ENCODE measurements around the gene ZNF324. TPM values are rescaled to one million over a fixed set of nuclear protein-coding genes. Genes with fewer than 3 reads are reported as not detected.

The ZNF324 gene
- total and polyA plus RNA-seq, 2 of the 4 experiments (the other 2 are of a cell fraction) = 6.0 to 6.6 TPM

- Histone ChIP-seq H3K4me2 (ENCODE audit: low read depth, low read length) (peak overlapping the region; percentile 90), H3K14ac (replicated peaks; ENCODE audit: low read depth, low read length) (peak overlapping the region; percentile 53), H2BK5ac (ENCODE audit: low read depth, low read length, poor library complexity, severe bottlenecking) (peak overlapping the region; percentile 15), H4K91ac (ENCODE audit: insufficient read depth, low read depth, low read length) (peak overlapping the region; percentile 56), H3K27ac (ENCODE audit: insufficient read depth, low read length) (peak overlapping the region; percentile 73), H2BK20ac (ENCODE audit: low read depth, low read length) (no peak overlapping the region), H3K4me3 (ENCODE audit: insufficient read depth, low read depth, low read length) (peak overlapping the region; percentile 53), H2AK5ac (ENCODE audit: low read depth, low read length) (peak overlapping the region; percentile 46; the same call in 1 of the 2 replicates), H3K4ac (ENCODE audit: low read depth, low read length) (peak overlapping the region; percentile 67), H3K18ac (ENCODE audit: low read depth, low read length) (peak overlapping the region; percentile 21; the same call in 1 of the 2 replicates), H4K8ac (ENCODE audit: low read depth in 2 of 2, low read length in 2 of 2) (peak overlapping the region; percentile 91 to 99), H3K36me3 (ENCODE audit: control insufficient read depth, insufficient read depth, low read length) (no peaks in the 10 kb centered on the region), H3K23ac (ENCODE audit: low read depth, low read length) (peak overlapping the region; percentile 14; the same call in 1 of the 2 replicates), H3K4me1 (ENCODE audit: control insufficient read depth, insufficient read depth, low read length) (peaks cover 4% of the 10 kb centered on the region; the same call in 1 of the 2 replicates), H2BK120ac (ENCODE audit: low read depth, low read length) (peak overlapping the region; percentile 7; the same call in 1 of the 2 replicates), H3K56ac (ENCODE audit: extremely low read depth, insufficient read depth, low read length) (0 out of 2 replicates have a peak overlapping the region, but pooled peaks have one; percentile 41), H3K27me3 (ENCODE audit: control insufficient read depth, insufficient read depth, low read length) (no peaks in the 10 kb centered on the region), H3K9ac (ENCODE audit: low read depth, low read length) (peak overlapping the region; percentile 79), H3K9me1 (ENCODE audit: insufficient read depth, low read length) (peaks cover 14% of the 10 kb centered on the region), H2BK15ac (ENCODE audit: low read depth, low read length) (no peak overlapping the region), H4K5ac (ENCODE audit: low read depth, low read length) (peak overlapping the region; percentile 73), H2AK9ac (replicated peaks; ENCODE audit: low read depth, low read length, poor library complexity) (peak overlapping the region; percentile 74), H4K20me1 (ENCODE audit: insufficient read depth, low read length) (no peaks in the 10 kb centered on the region), H3K9me3 (ENCODE audit: control insufficient read depth, insufficient read depth, low read length) (no peaks in the 10 kb centered on the region), H3K79me1 (ENCODE audit: low read depth in 1 of 2, low read length in 2 of 2) (peaks cover 6 to 11% of the 10 kb centered on the region in 2 experiments), H2AFZ (replicated peaks; ENCODE audit: low read length, poor library complexity) (peak overlapping the region; percentile 96)
- ATAC-seq (ENCODE audit: low read depth) (peak; percentile 98), DNase-seq (peak; percentile 98)
- WGBS, 2 experiments (ENCODE audit: extremely low coverage in 2 of 2, insufficient read length in 1 of 2) = 0% methylated on average over 31 of the region's 60 CpGs; no CpG with 5 or more reads in 1 of the 2 experiments
- ChIA-PET POLR2A (ENCODE audit: unreplicated experiment) (no interaction called here), CTCF (no interaction called here)
- BruUV-seq (replicated peaks) = no TSS peak
- dilution Hi-C loops (cut with HindIII; ENCODE audit: low sequenced_read_pairs, unreplicated experiment) = no loop called here
- intact Hi-C loops (cut with micrococcal nuclease) = loop anchor here (1.0 kb wide), 2 partner anchors 20 to 112 kb away; partner anchors contain the start of genes RPS5 and ZBTB45
- in situ Hi-C loops (cut with MboI; ENCODE audit: low sequenced_read_pairs) = no loop called here
- TF ChIP-seq POLR2A (IDR thresholded peaks at IDR 0.05; ENCODE audit: low read depth, low read length) (peak; percentile 48; the same call in 1 of the 2 replicates), CEBPB (IDR thresholded peaks at IDR 0.05; ENCODE audit: low read depth, low read length) (peak; percentile 15; the same call in 1 of the 2 replicates), USF2 (IDR thresholded peaks at IDR 0.05; ENCODE audit: low read depth, low read length) (no peak; the same call in 1 of the 2 replicates), CHD1 (IDR thresholded peaks at IDR 0.05; ENCODE audit: low read depth, low read length) (no peak), BHLHE40 (IDR thresholded peaks at IDR 0.05; ENCODE audit: low read depth, low read length) (no peak; the same call in 1 of the 2 replicates), MAFK (IDR thresholded peaks at IDR 0.05; ENCODE audit: low read depth, low read length) (no peak), MAZ (IDR thresholded peaks at IDR 0.05; ENCODE audit: borderline replicate concordance, low read depth, low read length) (peak; percentile 90; the same call in 1 of the 2 replicates), ELK1 (IDR thresholded peaks at IDR 0.05; ENCODE audit: borderline replicate concordance, low read depth, low read length) (no peak), MXI1 (IDR thresholded peaks at IDR 0.05; ENCODE audit: borderline replicate concordance, low read depth, low read length) (0 out of 2 replicates have a peak, but pooled peaks have one; percentile 9), RAD21 (IDR thresholded peaks at IDR 0.05; ENCODE audit: low read length) (peak; percentile 21; the same call in 1 of the 2 replicates), FOS (IDR thresholded peaks at IDR 0.05; ENCODE audit: low read depth, low read length) (no peak), SMC3 (IDR thresholded peaks at IDR 0.05; ENCODE audit: low read depth, low read length) (peak; percentile 4; the same call in 1 of the 2 replicates), RFX5 (IDR thresholded peaks at IDR 0.05; ENCODE audit: low read depth, low read length) (no peak)
These were observed 32.4 kb downstream of the ZNF324 start for GRCh38 chr19:58499021-58499927.
